ENCODE results near the gene THYN1. TPM values are rescaled to one million over a fixed set of nuclear protein-coding genes. Genes with fewer than 3 reads are reported as not detected.

Gene THYN1
- total and polyA plus RNA-seq, 2 donors from 2014 or later = 32.2 to 74.0 TPM

- no peak overlapping the region for H3K27ac ChIP-seq (ENCODE audit: low read depth in 2 of 2, low read length in 2 of 2)
- FAIRE-seq = no peak
These were observed 13.3 kb upstream of the THYN1 start for GRCh38 chr11:134266440-134266839.

GRCh38 chr11:134264966-134265764 lies 12.0 kb upstream of the THYN1 start:
- Histone ChIP-seq H3K27ac (ENCODE audit: low read depth in 2 of 2, low read length in 2 of 2) (no peak overlapping the region), H3K9ac (ENCODE audit: low read length in 3 of 3) (no peak overlapping the region), H3K4me3 (ENCODE audit: low read length in 3 of 3) (no peak overlapping the region), H3K9me3 (ENCODE audit: control insufficient read depth in 2 of 3, insufficient read depth in 1 of 3, low read length in 3 of 3) (no peaks in the 10 kb centered on the region), H3K4me1 (ENCODE audit: control insufficient read depth in 2 of 3, insufficient read depth in 2 of 3, low read depth in 1 of 3, low read length in 3 of 3) (no peaks in the 10 kb centered on the region), H3K27me3 (ENCODE audit: control insufficient read depth, insufficient read depth, low read length) (no peaks in the 10 kb centered on the region), H3K36me3 (ENCODE audit: control insufficient read depth in 2 of 3, insufficient read depth in 3 of 3, low read length in 3 of 3) (peaks cover 0 to 30% (median 20%) of the 10 kb centered on the region in 3 donors)
- FAIRE-seq = no peak
- TF ChIP-seq CTCF (IDR thresholded peaks at IDR 0.05; ENCODE audit: borderline replicate concordance, extremely low read depth, insufficient read depth) = no peak
- DNase-seq = no peak
- intact Hi-C loops (cut with DNase I) = no loop called here

More at GRCh38 chr11:134266440-134266839, 13.3 kb upstream of the THYN1 start:
- Histone ChIP-seq H3K4me1 (ENCODE audit: control insufficient read depth in 2 of 3, insufficient read depth in 2 of 3, low read depth in 1 of 3, low read length in 3 of 3) (no peaks in the 10 kb centered on the region), H3K9me3 (ENCODE audit: control insufficient read depth in 2 of 3, insufficient read depth in 1 of 3, low read length in 3 of 3) (no peaks in the 10 kb centered on the region), H3K27me3 (ENCODE audit: control insufficient read depth, insufficient read depth, low read length) (no peaks in the 10 kb centered on the region), H3K36me3 (ENCODE audit: control insufficient read depth in 2 of 3, insufficient read depth in 3 of 3, low read length in 3 of 3) (peaks cover 0 to 19% (median 14%) of the 10 kb centered on the region in 3 donors), H3K4me3 (ENCODE audit: low read length in 3 of 3) (no peak overlapping the region), H3K9ac (ENCODE audit: low read length in 3 of 3) (no peak overlapping the region)
- intact Hi-C loops (cut with DNase I) = no loop called here
- no peak for TF ChIP-seq CTCF (IDR thresholded peaks at IDR 0.05; ENCODE audit: borderline replicate concordance, extremely low read depth, insufficient read depth)
- no peak for DNase-seq

GRCh38 chr11:134261626-134262488 lies 8.7 kb upstream of the THYN1 start:
- Histone ChIP-seq H3K27me3 (ENCODE audit: control insufficient read depth, insufficient read depth, low read length) (no peaks in the 10 kb centered on the region), H3K27ac (ENCODE audit: low read depth in 2 of 2, low read length in 2 of 2) (no peak overlapping the region), H3K4me3 (ENCODE audit: low read length in 3 of 3) (no peak overlapping the region), H3K9me3 (ENCODE audit: control insufficient read depth in 2 of 3, insufficient read depth in 1 of 3, low read length in 3 of 3) (no peaks in the 10 kb centered on the region), H3K36me3 (ENCODE audit: control insufficient read depth in 2 of 3, insufficient read depth in 3 of 3, low read length in 3 of 3) (peaks cover 0 to 53% (median 33%) of the 10 kb centered on the region in 3 donors), H3K4me1 (ENCODE audit: control insufficient read depth in 2 of 3, insufficient read depth in 2 of 3, low read depth in 1 of 3, low read length in 3 of 3) (no peaks in the 10 kb centered on the region), H3K9ac (ENCODE audit: low read length in 3 of 3) (no peak overlapping the region)
- FAIRE-seq (no peak), DNase-seq (peak in 3 of 5 donors; percentile 7 to 29 (median 17))
- peak; percentile 21 for TF ChIP-seq CTCF (IDR thresholded peaks at IDR 0.05; ENCODE audit: borderline replicate concordance, extremely low read depth, insufficient read depth)
- intact Hi-C loops (cut with DNase I) = no loop called here

Data from kidney (tissue), 14 donors.